Choroid plexus epithelial cell (primary cell): ENCODE data around the gene UBR4.
"Not testable (repeated sequence)": the region's sequence is repeated elsewhere in the genome, so short reads cannot be mapped to it uniquely, and the experiment has no call there.

Experiments
- DNase-seq: peaks from one replicate; pipeline ENCODE4 v3.0.0-alpha.2; 2010; ENCODE audit warnings: low read depth
- H3K4me3 ChIP-seq: 2 replicates; pipeline ENCODE4 v1.5.1; 2011; ENCODE audit warnings: low read depth, mild to moderate bottlenecking, control low read depth, low read length, moderate library complexity
- CTCF ChIP-seq: conservative IDR thresholded peaks from 2 replicates; pipeline ENCODE4 v1.5.1; 2011; ENCODE audit warnings: low read depth, mild to moderate bottlenecking, control low read depth, inconsistent platforms, low read length, moderate library complexity

The UBR4 gene

GRCh38 chr1:19229229-19229628, 19.2 kb upstream of the UBR4 start:
- no peak for TF ChIP-seq CTCF
- DNase-seq: no peak
- H3K4me3 ChIP-seq: no peak overlapping the region

GRCh38 chr1:19222979-19223824, 13.1 kb upstream of the UBR4 start:
- peak; percentile 15 for DNase-seq
- H3K4me3 ChIP-seq: no peak overlapping the region
- TF ChIP-seq CTCF: no peak

GRCh38 chr1:19222573-19222972, 12.5 kb upstream of the UBR4 start:
- DNase-seq: no peak
- no peak overlapping the region for H3K4me3 ChIP-seq
- no peak for TF ChIP-seq CTCF

GRCh38 chr1:19220991-19221390, 10.9 kb upstream of the UBR4 start:
- TF ChIP-seq CTCF: no peak
- no peak overlapping the region for H3K4me3 ChIP-seq
- DNase-seq: peak; percentile 84

- TF ChIP-seq CTCF: no peak
- no peak overlapping the region for H3K4me3 ChIP-seq
- no peak for DNase-seq
Measured at GRCh38 chr1:19220080-19220846, 10.2 kb upstream of the UBR4 start.

- H3K4me3 ChIP-seq: no peak overlapping the region
- TF ChIP-seq CTCF: no peak
- DNase-seq: no peak
Measured at GRCh38 chr1:19219451-19219850, 9.4 kb upstream of the UBR4 start.

- H3K4me3 ChIP-seq, DNase-seq: not testable (repeated sequence)
Measured at GRCh38 chr1:19216585-19216984, 6.5 kb upstream of the UBR4 start.
